Left lung (tissue), 10 donors: Measurements from ENCODE around the gene UBASH3B. TPM values are rescaled to one million over a fixed set of nuclear protein-coding genes. Genes with fewer than 3 reads are reported as not detected.
"Not testable (repeated sequence)": the region's sequence is repeated elsewhere in the genome, so short reads cannot be mapped to it uniquely, and the experiment has no call there.

Experiments used
- ATAC-seq: fragments of 200-7000 bp; cut with Tn5 transposase; one replicate; pipeline ENCODE4 v1.9.1; 2020; ENCODE audit warnings: moderate library complexity
- DNase-seq, 4 donors: peaks; one replicate each; pipeline ENCODE4 v3.0.0-alpha.2; 2013 to 2020
- H3K27ac ChIP-seq, 2 donors: fragments of 200-600 bp; sonication (generic) in 1 of 2; one replicate each; pipeline versions ENCODE4 v1.5.0 to v1.8.0; 2020 to 2021
- H3K27me3 ChIP-seq, 2 donors: fragments of 200-600 bp; sonication (generic) in 1 of 2; one replicate each; pipeline versions ENCODE4 v1.5.0 to v1.8.0; 2020 to 2021
- H3K36me3 ChIP-seq, 2 donors: fragments of 200-600 bp; sonication (generic) in 1 of 2; one replicate each; pipeline versions ENCODE4 v1.5.0 to v1.8.0; 2020 to 2021
- H3K4me1 ChIP-seq, 2 donors: fragments of 200-600 bp; one replicate each; pipeline ENCODE4 v1.8.0; 2021
- H3K4me3 ChIP-seq, 2 donors: fragments of 200-600 bp; sonication (generic) in 1 of 2; one replicate each; pipeline versions ENCODE4 v1.5.0 to v1.8.0; 2020 to 2021; ENCODE audit warnings: mild to moderate bottlenecking in 1 of 2
- H3K9me3 ChIP-seq, 2 donors: fragments of 200-600 bp; sonication (generic) in 1 of 2; one replicate each; pipeline versions ENCODE4 v1.5.0 to v1.8.0; 2020 to 2021
- intact Hi-C, 2 donors: fragments of 100-400 bp; cut with DNase I; formaldehyde crosslinking; loops; one replicate each; pipeline versions ENCODE4 v1.11.2 to v1.14.2; 2022
- polyA plus RNA-seq, 6 donors: library from polyadenylated mRNA; unstranded; fragments of 120-200 nt; gene quantifications; one replicate each; pipeline ENCODE4 v1.2.1, GENCODE V29; 2013; ENCODE audit not compliant: insufficient read length in 6 of 6
- total RNA-seq, 2 donors: library from RNA; stranded (reverse); fragmentation: NEBNext Ultra II Directional; extraction: Animal tissue kit (Norgen Biotek cat#: 25700); gene quantifications; one replicate each; pipeline ENCODE4 v1.2.1, GENCODE V29; 2021
- TF ChIP-seq, protein P1 (sequence below), 2 donors: fragments of 200-600 bp; sonication (generic) in 1 of 2; IDR thresholded peaks; one replicate each; pipeline versions ENCODE4 v1.5.0 to v1.8.0; 2021; ENCODE audit warnings: antibody characterized with exemption in 2 of 2
- donor health status: DM: no; HTN: yes; CAD: no.
- donor health status: DM: no; HTN: no; CAD: no.

UBASH3B gene
- total and polyA plus RNA-seq, 8 donors, result 4.0 to 38.6 (median 5.7) TPM

DNA sequence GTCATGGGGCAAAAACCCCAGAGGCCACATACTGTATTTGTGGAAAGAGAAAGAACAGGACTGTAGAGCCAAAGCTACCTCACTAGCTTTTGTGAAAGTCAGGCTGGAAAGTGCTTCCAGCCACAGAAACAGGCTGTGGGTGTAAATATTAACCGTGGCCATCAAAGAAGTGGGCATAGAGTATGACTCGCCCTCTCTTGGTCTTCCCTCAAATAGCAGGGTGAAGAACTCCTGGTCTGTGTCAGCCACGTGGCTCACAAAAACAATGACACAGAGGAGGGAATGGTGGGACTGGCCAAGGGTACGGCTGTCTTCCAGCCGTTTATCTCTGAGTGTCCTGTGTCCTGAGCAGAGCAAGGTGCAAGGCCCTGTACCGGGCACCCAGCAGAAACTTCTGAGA lies 37.6 kb upstream of the UBASH3B start:
- TF ChIP-seq, protein P1, sequence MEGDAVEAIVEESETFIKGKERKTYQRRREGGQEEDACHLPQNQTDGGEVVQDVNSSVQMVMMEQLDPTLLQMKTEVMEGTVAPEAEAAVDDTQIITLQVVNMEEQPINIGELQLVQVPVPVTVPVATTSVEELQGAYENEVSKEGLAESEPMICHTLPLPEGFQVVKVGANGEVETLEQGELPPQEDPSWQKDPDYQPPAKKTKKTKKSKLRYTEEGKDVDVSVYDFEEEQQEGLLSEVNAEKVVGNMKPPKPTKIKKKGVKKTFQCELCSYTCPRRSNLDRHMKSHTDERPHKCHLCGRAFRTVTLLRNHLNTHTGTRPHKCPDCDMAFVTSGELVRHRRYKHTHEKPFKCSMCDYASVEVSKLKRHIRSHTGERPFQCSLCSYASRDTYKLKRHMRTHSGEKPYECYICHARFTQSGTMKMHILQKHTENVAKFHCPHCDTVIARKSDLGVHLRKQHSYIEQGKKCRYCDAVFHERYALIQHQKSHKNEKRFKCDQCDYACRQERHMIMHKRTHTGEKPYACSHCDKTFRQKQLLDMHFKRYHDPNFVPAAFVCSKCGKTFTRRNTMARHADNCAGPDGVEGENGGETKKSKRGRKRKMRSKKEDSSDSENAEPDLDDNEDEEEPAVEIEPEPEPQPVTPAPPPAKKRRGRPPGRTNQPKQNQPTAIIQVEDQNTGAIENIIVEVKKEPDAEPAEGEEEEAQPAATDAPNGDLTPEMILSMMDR (IDR thresholded peaks at IDR 0.05), result no peak
- ATAC-seq (no peak), DNase-seq (no peak)
- H3K27ac ChIP-seq, result no peak overlapping the region
- no peaks in the 10 kb centered on the region for H3K36me3 ChIP-seq
- no peaks in the 10 kb centered on the region for H3K27me3 ChIP-seq
- no peak overlapping the region for H3K4me3 ChIP-seq
- no peaks in the 10 kb centered on the region for H3K9me3 ChIP-seq
- intact Hi-C loops, result no loop called here
- no peaks in the 10 kb centered on the region for H3K4me1 ChIP-seq

DNA sequence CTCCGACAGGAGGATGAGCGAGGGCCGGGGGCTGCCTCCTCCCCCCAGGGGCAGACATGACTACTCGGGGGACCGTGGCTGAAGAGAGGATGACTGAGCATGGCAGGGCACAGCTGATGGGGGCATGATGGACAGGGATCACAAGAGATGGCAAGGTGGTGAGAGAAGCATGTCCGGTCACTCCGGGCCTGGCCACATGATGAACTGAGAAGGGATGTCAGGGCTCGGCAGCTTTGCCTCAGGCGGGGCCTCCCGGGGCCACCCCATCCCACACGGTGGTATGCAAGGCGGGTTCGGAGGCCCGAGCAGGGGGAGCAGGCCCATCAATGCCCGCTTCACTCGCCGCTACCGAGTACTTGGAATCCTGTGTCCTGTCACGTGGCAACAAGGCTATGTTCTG lies 36.6 kb upstream of the UBASH3B start:
- intact Hi-C loops, result no loop called here
- peak in 1 of 4 donors; percentile 39 for DNase-seq
- H3K4me1 ChIP-seq, result no peaks in the 10 kb centered on the region

DNA sequence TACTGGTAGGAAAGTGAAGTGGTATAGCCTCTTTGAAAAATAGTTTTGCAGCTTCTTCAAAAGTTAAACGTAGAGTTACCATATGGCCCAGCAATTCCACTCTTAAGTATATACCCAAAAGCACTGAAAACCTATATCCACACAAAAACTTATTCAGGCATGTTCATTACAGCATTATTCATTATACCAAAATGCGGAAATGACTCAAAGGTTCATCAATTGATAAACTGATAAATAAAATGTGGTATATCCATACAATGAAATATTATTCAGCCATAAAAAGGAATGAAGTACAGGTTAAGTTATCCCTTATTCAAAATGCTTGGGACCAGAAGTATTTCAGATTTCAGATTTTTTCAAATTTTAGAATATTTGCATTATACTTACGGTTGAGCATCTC lies 35.8 kb upstream of the UBASH3B start:
- H3K27ac ChIP-seq, result no peak overlapping the region
- no peaks in the 10 kb centered on the region for H3K4me1 ChIP-seq
- ATAC-seq, result no peak
- intact Hi-C loops, result no loop called here
- H3K27me3 ChIP-seq, result no peaks in the 10 kb centered on the region
- H3K4me3 ChIP-seq, result no peak overlapping the region
- no peak for DNase-seq
- H3K9me3 ChIP-seq, result no peaks in the 10 kb centered on the region
- TF ChIP-seq, protein P1 (IDR thresholded peaks at IDR 0.05), result no peak
- no peaks in the 10 kb centered on the region for H3K36me3 ChIP-seq

More for the DNA sequence above, 36.6 kb upstream of the UBASH3B start:
- no peak overlapping the region for H3K4me3 ChIP-seq
- no peaks in the 10 kb centered on the region for H3K27me3 ChIP-seq
- H3K36me3 ChIP-seq, result no peaks in the 10 kb centered on the region
- no peak for ATAC-seq
- H3K27ac ChIP-seq, result no peak overlapping the region
- H3K9me3 ChIP-seq, result no peaks in the 10 kb centered on the region
- TF ChIP-seq, protein P1 (IDR thresholded peaks at IDR 0.05), result no peak

DNA sequence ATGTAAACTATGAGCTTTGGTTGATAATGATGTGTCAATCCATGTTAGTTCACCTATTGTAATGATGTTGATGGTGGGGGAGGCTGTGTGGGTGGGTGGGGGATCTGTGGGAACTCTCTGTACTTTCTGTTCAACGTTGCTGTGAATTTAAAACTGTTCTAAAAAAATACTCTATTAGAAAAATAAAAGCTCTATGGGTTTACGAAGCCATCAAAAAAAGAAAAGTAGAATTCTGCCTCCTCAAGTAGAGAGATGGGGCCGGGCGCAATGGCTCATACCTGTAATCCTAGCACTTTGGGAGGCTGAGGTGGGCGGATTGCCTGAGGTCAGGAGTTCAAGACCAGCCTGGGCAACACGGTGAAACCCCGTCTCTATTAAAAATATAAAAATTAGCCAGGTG lies 30.0 kb upstream of the UBASH3B start:
- DNase-seq, H3K4me3 ChIP-seq, intact Hi-C loops, H3K36me3 ChIP-seq, H3K27ac ChIP-seq, H3K27me3 ChIP-seq, H3K9me3 ChIP-seq, ATAC-seq, H3K4me1 ChIP-seq: not testable (repeated sequence)

DNA sequence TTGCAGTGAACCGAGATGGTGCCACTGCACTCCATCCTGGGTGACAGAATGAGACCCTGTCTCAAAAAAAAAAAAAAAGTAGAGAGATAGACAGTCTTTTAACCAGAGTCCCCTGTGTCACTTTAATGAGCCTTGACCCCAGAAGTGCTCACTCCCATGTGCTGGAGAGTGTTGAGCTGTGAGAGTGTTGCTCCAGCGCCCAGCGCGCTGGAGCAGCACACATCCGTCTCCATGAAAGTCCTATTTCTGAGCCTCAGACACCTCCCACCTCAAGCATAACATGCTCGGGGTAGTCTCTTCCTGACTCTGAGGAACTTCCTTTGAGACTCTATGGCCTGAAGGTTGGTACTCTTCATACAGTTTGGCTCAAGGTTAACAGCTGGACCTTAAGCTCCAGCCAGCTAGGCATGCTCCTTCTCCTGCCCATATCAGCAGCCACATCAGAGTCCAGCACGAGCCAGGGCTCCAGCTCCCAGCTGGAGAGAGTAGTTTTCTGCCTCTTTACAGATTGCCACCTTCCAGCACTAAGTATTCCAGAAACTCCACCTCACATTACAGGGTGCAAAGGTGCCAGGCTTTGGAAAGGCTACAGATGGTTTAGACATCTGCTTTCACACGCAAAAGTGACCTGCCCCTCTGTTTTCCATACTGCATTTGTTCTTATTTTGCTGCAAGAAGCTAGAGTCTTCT lies 29.4 kb upstream of the UBASH3B start:
- ATAC-seq (no peak), DNase-seq (no peak)
- no peaks in the 10 kb centered on the region for H3K36me3 ChIP-seq
- intact Hi-C loops, result no loop called here
- H3K27me3 ChIP-seq, result no peaks in the 10 kb centered on the region
- no peaks in the 10 kb centered on the region for H3K9me3 ChIP-seq
- no peak overlapping the region for H3K27ac ChIP-seq
- TF ChIP-seq, protein P1 (IDR thresholded peaks at IDR 0.05), result no peak
- H3K4me3 ChIP-seq, result no peak overlapping the region
- H3K4me1 ChIP-seq, result no peaks in the 10 kb centered on the region

DNA sequence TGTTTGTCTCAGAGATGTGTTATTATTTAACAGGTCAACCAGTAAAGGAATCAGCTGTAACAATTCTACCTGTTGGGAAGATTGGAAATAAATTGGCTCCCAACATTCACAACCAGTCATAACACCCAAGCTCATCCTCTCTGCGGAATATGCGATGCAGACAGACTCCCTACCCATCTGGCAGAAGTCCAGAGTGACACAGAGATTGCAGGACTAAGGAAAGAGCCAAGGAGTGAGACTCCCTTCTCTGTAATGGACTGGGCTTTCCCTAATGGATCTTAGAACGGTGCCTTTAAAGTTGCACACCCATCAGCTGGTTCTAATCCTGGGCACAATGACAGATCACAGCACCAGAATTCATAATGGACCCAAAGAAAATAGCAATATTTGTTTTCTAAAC lies 27.8 kb upstream of the UBASH3B start:
- TF ChIP-seq, protein P1 (IDR thresholded peaks at IDR 0.05), result no peak
- Histone ChIP-seq H3K9me3 (no peaks in the 10 kb centered on the region), H3K36me3 (no peaks in the 10 kb centered on the region), H3K4me3 (no peak overlapping the region), H3K4me1 (no peaks in the 10 kb centered on the region), H3K27ac (no peak overlapping the region), H3K27me3 (no peaks in the 10 kb centered on the region)
- DNase-seq (no peak), ATAC-seq (no peak)
- intact Hi-C loops, result no loop called here
